GM23338 (cell line): ENCODE results near the gene CELA2B. TPM values are rescaled to one million over a fixed set of nuclear protein-coding genes. Genes with fewer than 3 reads are reported as not detected.
"Not testable (repeated sequence)": the region's sequence is repeated elsewhere in the genome, so short reads cannot be mapped to it uniquely, and the experiment has no call there.

ENCODE experiments used
- ATAC-seq: fragments of 200-7000 bp; cut with Tn5 transposase; 3 replicates; pipeline ENCODE4 v1.9.1; 2020
- DNase-seq: peaks from one replicate; pipeline ENCODE4 v3.0.0-alpha.2; 2015; ENCODE audit warnings: low spot score
- H2AFZ ChIP-seq: fragments of 200-600 bp; sonication (generic); 2 replicates; pipeline ENCODE4 v1.8.0; 2016; ENCODE audit warnings: antibody characterized with exemption, mild to moderate bottlenecking, moderate library complexity
- H3F3A ChIP-seq: fragments of 200-600 bp; sonication (generic); replicated peaks from 2 replicates; pipeline ENCODE4 v1.8.0; 2017; ENCODE audit warnings: antibody characterized with exemption, mixed run types, low read depth
- H3K27ac ChIP-seq: fragments of 200-600 bp; sonication (generic); 2 replicates; pipeline ENCODE4 v1.6.1; 2016; ENCODE audit warnings: low read depth
- H3K27me3 ChIP-seq: fragments of 200-600 bp; sonication (generic); 2 replicates; pipeline ENCODE4 v1.8.0; 2016; ENCODE audit warnings: mild to moderate bottlenecking, mixed run types, moderate library complexity; ENCODE audit not compliant: insufficient read depth
- H3K36me3 ChIP-seq: fragments of 200-600 bp; sonication (generic); 2 replicates; pipeline ENCODE4 v1.8.0; 2016; ENCODE audit warnings: mild to moderate bottlenecking; ENCODE audit not compliant: insufficient read depth
- H3K4me1 ChIP-seq: fragments of 200-600 bp; sonication (generic); 2 replicates; pipeline ENCODE4 v1.8.0; 2016; ENCODE audit warnings: mild to moderate bottlenecking, moderate library complexity; ENCODE audit not compliant: insufficient read depth
- H3K4me2 ChIP-seq: fragments of 200-600 bp; sonication (generic); 2 replicates; pipeline ENCODE4 v1.7.1; 2017; ENCODE audit warnings: mixed run types
- H3K4me3 ChIP-seq: fragments of 200-600 bp; sonication (generic); 2 replicates; pipeline ENCODE4 v1.6.1; 2016; ENCODE audit warnings: mixed run types
- H3K79me2 ChIP-seq: fragments of 200-600 bp; sonication (generic); replicated peaks from 2 replicates; pipeline ENCODE4 v1.8.0; 2017; ENCODE audit warnings: mild to moderate bottlenecking; ENCODE audit not compliant: insufficient read depth
- H3K9me2 ChIP-seq: fragments of 200-600 bp; sonication (generic); 2 replicates; pipeline ENCODE4 v1.8.0; 2017; ENCODE audit not compliant: insufficient read depth
- H4K20me1 ChIP-seq: fragments of 200-600 bp; sonication (generic); replicated peaks from 2 replicates; pipeline ENCODE4 v1.8.0; 2017; ENCODE audit warnings: mild to moderate bottlenecking; ENCODE audit not compliant: insufficient read depth
- H3K27ac Mint-ChIP-seq: 2 replicates; pipeline ENCODE4 v1.8.0; 2020; ENCODE audit warnings: inconsistent platforms, mild to moderate bottlenecking, moderate library complexity, mixed read lengths
- H3K27me3 Mint-ChIP-seq: 3 replicates; pipeline ENCODE4 v1.8.0; 2022; ENCODE audit warnings: low read depth, mild to moderate bottlenecking, moderate library complexity, mixed read lengths, inconsistent platforms; ENCODE audit not compliant: insufficient read depth, poor library complexity
- H3K36me3 Mint-ChIP-seq: 3 replicates; pipeline ENCODE4 v1.8.0; 2021; ENCODE audit warnings: low read depth, mild to moderate bottlenecking, inconsistent platforms, moderate library complexity, mixed read lengths
- H3K4me1 Mint-ChIP-seq: 3 replicates; pipeline ENCODE4 v1.8.0; 2020; ENCODE audit warnings: mild to moderate bottlenecking, inconsistent platforms, mixed read lengths
- H3K4me3 Mint-ChIP-seq: 3 replicates; pipeline ENCODE4 v1.8.0; 2021; ENCODE audit warnings: moderate library complexity, mild to moderate bottlenecking, inconsistent platforms, mixed read lengths
- H3K9me3 Mint-ChIP-seq: 3 replicates; pipeline ENCODE4 v1.8.0; 2020; ENCODE audit warnings: moderate library complexity, mild to moderate bottlenecking, inconsistent platforms, mixed read lengths
- CREB1 ChIP-seq: fragments of 250-450 bp; sonication (Bioruptor Pico); IDR thresholded peaks from 2 replicates; pipeline ENCODE4 v1.5.0; 2020; ENCODE audit warnings: low read depth, mild to moderate bottlenecking, moderate library complexity
- ETS1 ChIP-seq: IDR thresholded peaks from 2 replicates; pipeline ENCODE4 v1.6.1; 2016; ENCODE audit warnings: antibody characterized with exemption
- EZH2 ChIP-seq: fragments of 200-600 bp; sonication (generic); IDR thresholded peaks from one replicate; pipeline ENCODE4 v1.8.0; 2017; ENCODE audit warnings: antibody characterized with exemption, mild to moderate bottlenecking, low read depth; ENCODE audit not compliant: unreplicated experiment
- EZH2phosphoT487 ChIP-seq: fragments of 200-600 bp; sonication (generic); IDR thresholded peaks from one replicate; pipeline ENCODE4 v1.8.1; 2018; ENCODE audit warnings: antibody characterized with exemption; ENCODE audit not compliant: unreplicated experiment
- JUNB ChIP-seq: IDR thresholded peaks from one replicate; pipeline ENCODE4 v1.6.1; 2016; ENCODE audit warnings: antibody characterized with exemption; ENCODE audit not compliant: unreplicated experiment
- NANOG ChIP-seq: IDR thresholded peaks from 2 replicates; pipeline ENCODE4 v1.6.1; 2016; ENCODE audit warnings: antibody characterized with exemption, borderline replicate concordance
- POLR2AphosphoS5 ChIP-seq: IDR thresholded peaks from 2 replicates; pipeline ENCODE4 v1.6.1; 2016; ENCODE audit warnings: antibody characterized with exemption, low read depth
- REST ChIP-seq: IDR thresholded peaks from one replicate; pipeline ENCODE4 v1.6.1; 2018; ENCODE audit warnings: antibody characterized with exemption; ENCODE audit not compliant: unreplicated experiment
- STAT1 ChIP-seq: IDR thresholded peaks from one replicate; pipeline ENCODE4 v1.6.1; 2016; ENCODE audit warnings: antibody characterized with exemption; ENCODE audit not compliant: unreplicated experiment
- ZNF331 ChIP-seq: fragments of 250-450 bp; sonication (Bioruptor Pico); IDR thresholded peaks from 2 replicates; pipeline ENCODE4 v1.5.0; 2020; ENCODE audit warnings: low read depth, mild to moderate bottlenecking, moderate library complexity
- ZNF462 ChIP-seq: fragments of 250-450 bp; sonication (Bioruptor Pico); IDR thresholded peaks from 2 replicates; pipeline ENCODE4 v1.5.0; 2020; ENCODE audit warnings: mild to moderate bottlenecking, moderate library complexity
- polyA plus RNA-seq: library from polyadenylated mRNA; unstranded; fragments of >200 nt; fragmentation: Nextera tagmentation; extraction: Ambion mirVana; gene quantifications from 2 replicates; pipeline ENCODE4 v1.2.1, GENCODE V29; 2016
- total RNA-seq: library from RNA; depleted of rRNA; stranded (reverse); fragments of >200 nt; shearing (Covaris generic); gene quantifications from 2 replicates; pipeline ENCODE4 v1.2.3, GENCODE V29; 2014

Gene CELA2B
- total and polyA plus RNA-seq, 2 experiments from 2014 or later: not detected

- H3K9me3 Mint-ChIP-seq, H3K36me3 Mint-ChIP-seq, H3K79me2 ChIP-seq, H3K4me1 Mint-ChIP-seq, H3K27ac Mint-ChIP-seq, H3K4me2 ChIP-seq, H3K4me1 ChIP-seq, H3K27ac ChIP-seq, DNase-seq, H3K36me3 ChIP-seq, H2AFZ ChIP-seq, H3K27me3 ChIP-seq, H3K4me3 ChIP-seq, ATAC-seq, H4K20me1 ChIP-seq, H3F3A ChIP-seq, H3K9me2 ChIP-seq, H3K4me3 Mint-ChIP-seq: not testable (repeated sequence)
- peaks cover 12% of the 10 kb centered on the region for H3K27me3 Mint-ChIP-seq
Observed at GRCh38 chr1:15463926-15464322, 12.0 kb upstream of the CELA2B start.

GRCh38 chr1:15465674-15466073 is 10.2 kb upstream of the CELA2B start:
- Histone ChIP-seq H3K4me1 (no peaks in the 10 kb centered on the region), H3K36me3 (no peaks in the 10 kb centered on the region), H3K27ac (no peak overlapping the region), H4K20me1 (no peaks in the 10 kb centered on the region), H3K4me3 (no peak overlapping the region), H3K27me3 (no peaks in the 10 kb centered on the region), H3K79me2 (no peaks in the 10 kb centered on the region), H3K9me2 (no peaks in the 10 kb centered on the region), H2AFZ (no peak overlapping the region), H3K4me2 (no peak overlapping the region), H3F3A (no peaks in the 10 kb centered on the region)
- Mint-ChIP-seq H3K4me3 (no peak overlapping the region), H3K27ac (no peak overlapping the region), H3K27me3 (peaks cover 10% of the 10 kb centered on the region), H3K9me3 (no peaks in the 10 kb centered on the region; the same call in 2 of the 3 replicates), H3K36me3 (no peaks in the 10 kb centered on the region), H3K4me1 (no peaks in the 10 kb centered on the region)
- no peak for ATAC-seq
- no peak for DNase-seq
- no peak for TF ChIP-seq REST
- no peak for TF ChIP-seq EZH2
- TF ChIP-seq NANOG: no peak
- no peak for TF ChIP-seq CREB1 (CRISPR knock-in tag)
- no peak for TF ChIP-seq POLR2AphosphoS5
- no peak for TF ChIP-seq ZNF331 (CRISPR knock-in tag)
- no peak for TF ChIP-seq JUNB
- no peak for TF ChIP-seq EZH2phosphoT487
- TF ChIP-seq ETS1: no peak
- TF ChIP-seq ZNF462: no peak
- no peak for TF ChIP-seq STAT1
